Skeletal muscle satellite cell (primary cell): ENCODE data around the gene SKAP2.

Experiments used
- H3K27me3 ChIP-seq: 2 replicates; pipeline ENCODE4 v1.7.0; 2013; ENCODE audit warnings: low read length; ENCODE audit not compliant: control insufficient read depth, insufficient read depth
- H3K36me3 ChIP-seq: 2 replicates; pipeline ENCODE4 v1.7.0; 2013; ENCODE audit warnings: mild to moderate bottlenecking, control low read depth, low read length; ENCODE audit not compliant: insufficient read depth
- H3K4me1 ChIP-seq: 2 replicates; pipeline ENCODE4 v1.7.0; 2013; ENCODE audit warnings: low read length; ENCODE audit not compliant: control insufficient read depth, insufficient read depth
- H3K4me2 ChIP-seq: 2 replicates; pipeline ENCODE4 v1.7.0; 2013; ENCODE audit warnings: mild to moderate bottlenecking, low read length
- H3K4me3 ChIP-seq: 2 replicates; pipeline ENCODE4 v1.7.0; 2013; ENCODE audit warnings: low read length
- H3K9ac ChIP-seq: 2 replicates; pipeline ENCODE4 v1.7.0; 2013; ENCODE audit warnings: mild to moderate bottlenecking, low read depth, low read length, moderate library complexity
- H3K9me3 ChIP-seq: replicated peaks from 2 replicates; pipeline ENCODE4 v1.7.0; 2013; ENCODE audit warnings: mild to moderate bottlenecking, control low read depth, low read length

Gene SKAP2

DNA sequence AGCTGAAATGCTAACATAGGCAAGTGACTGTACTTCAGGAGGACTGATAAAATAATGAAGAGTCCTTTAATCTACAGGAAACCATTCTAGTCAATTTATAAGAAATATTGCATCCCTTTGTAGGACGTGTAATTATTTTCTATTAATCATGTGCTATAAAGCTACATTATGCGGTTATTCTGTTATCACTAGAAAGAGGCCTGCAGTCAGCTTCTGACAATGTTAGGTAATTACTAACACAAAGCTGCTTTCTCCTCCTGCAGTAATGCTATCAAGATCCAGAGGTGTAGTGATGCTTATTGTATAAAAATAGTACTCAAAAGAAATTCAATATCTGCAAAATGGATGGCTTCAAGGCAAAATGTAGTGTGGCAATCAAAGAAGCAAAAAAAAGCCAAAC lies 191.1 kb downstream of the SKAP2 start:
- Histone ChIP-seq H3K9ac (no peak overlapping the region), H3K4me1 (peaks cover 12% of the 10 kb centered on the region), H3K4me3 (no peak overlapping the region), H3K36me3 (no peaks in the 10 kb centered on the region), H3K27me3 (no peaks in the 10 kb centered on the region), H3K4me2 (no peak overlapping the region), H3K9me3 (no peaks in the 10 kb centered on the region)

DNA sequence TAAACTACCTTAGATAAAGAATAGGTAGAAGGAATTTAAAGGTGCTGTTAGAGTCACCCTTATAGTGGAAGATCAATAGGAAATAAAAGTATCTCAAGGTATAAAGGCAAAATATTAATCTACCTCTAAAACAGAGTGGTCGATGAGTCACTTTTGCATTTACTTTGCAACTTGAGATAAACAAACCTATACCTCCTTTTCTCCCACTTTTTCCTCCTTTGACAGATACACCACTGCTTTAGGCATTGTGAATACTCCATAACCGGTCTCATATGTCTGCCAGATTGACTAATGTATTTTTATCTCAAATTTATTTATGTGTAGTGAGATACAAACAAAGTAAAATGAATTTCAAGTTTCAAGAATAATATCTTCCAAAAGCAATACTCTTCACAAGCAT lies 193.5 kb downstream of the SKAP2 start:
- H3K27me3 ChIP-seq = no peaks in the 10 kb centered on the region
- H3K9me3 ChIP-seq = no peaks in the 10 kb centered on the region

DNA sequence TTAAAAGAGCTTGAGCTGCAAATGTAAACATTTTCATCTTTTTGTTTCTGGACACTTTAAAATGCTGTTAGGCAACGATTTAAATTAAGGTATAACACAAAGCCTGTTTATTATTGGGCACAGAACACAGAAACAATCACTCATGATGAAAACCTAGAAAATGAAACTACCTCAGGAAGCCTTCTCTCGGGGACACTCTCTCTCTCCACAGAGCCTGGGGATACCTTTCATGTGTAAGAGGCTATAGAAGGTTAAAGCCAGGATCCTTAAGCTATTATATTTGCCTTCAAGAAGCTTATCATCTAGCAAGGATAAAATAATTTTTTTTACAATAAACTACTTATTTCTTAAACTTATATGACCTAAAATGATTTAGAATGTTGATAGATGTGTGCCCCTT lies 194.1 kb downstream of the SKAP2 start:
- Histone ChIP-seq H3K27me3 (no peaks in the 10 kb centered on the region), H3K36me3 (no peaks in the 10 kb centered on the region), H3K4me1 (peaks cover 6% of the 10 kb centered on the region), H3K9ac (no peak overlapping the region), H3K9me3 (no peaks in the 10 kb centered on the region), H3K4me2 (no peak overlapping the region), H3K4me3 (no peak overlapping the region)

More for the DNA sequence above, 193.5 kb downstream of the SKAP2 start:
- Histone ChIP-seq H3K4me3 (no peak overlapping the region), H3K36me3 (no peaks in the 10 kb centered on the region), H3K4me2 (no peak overlapping the region), H3K9ac (no peak overlapping the region), H3K4me1 (peaks cover 11% of the 10 kb centered on the region)

DNA sequence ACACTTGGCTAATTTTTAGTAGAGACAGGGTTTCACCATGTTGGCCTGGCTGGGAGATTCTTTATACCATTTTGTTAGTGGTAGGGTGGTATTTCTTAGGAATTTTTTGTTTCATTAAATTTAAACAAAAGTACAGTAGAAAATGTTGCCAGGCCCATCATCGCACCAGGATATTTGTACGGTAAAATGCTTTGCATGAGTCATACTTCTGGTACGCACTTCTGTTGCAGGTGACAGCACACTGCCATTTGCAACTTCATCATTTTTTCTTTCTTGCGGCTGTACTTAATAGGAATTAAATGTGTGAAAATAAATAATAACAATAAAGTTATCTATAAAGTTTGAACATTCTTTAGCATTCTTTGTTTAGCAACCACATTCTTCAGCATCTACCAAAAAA lies 195.6 kb downstream of the SKAP2 start:
- Histone ChIP-seq H3K27me3 (no peaks in the 10 kb centered on the region), H3K36me3 (no peaks in the 10 kb centered on the region), H3K4me3 (no peak overlapping the region), H3K9me3 (no peaks in the 10 kb centered on the region), H3K9ac (no peak overlapping the region), H3K4me1 (no peaks in the 10 kb centered on the region), H3K4me2 (no peak overlapping the region)

DNA sequence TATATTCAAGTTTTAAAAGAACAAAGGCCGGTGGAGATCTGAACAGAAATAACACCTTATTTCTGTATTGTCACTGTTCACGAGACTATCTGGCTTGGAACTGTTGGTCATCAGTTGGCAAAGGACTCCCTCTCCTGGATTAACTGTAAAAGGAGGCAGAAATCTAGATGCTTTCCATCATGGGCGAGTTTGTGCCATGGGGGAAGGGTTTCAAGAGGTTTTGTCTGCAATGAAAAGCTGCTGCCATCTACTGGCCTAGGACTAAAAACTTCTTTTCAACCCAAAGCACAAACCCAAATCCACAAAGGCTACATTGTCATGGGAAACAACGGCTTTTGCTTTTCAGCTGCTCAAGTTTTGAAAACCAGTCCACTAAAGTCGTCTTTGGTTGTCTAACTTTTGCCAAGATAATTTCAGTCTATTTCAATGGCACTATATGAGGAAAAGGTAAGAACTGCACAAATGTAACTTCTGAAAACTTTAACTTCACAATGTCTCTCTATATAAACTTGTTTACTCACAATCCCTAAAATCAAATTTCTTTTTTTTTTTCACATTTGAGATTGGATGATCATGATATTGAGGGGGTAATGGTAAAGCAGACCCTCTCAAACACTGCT lies 196.8 kb downstream of the SKAP2 start:
- H3K4me1 ChIP-seq = no peaks in the 10 kb centered on the region
- H3K9ac ChIP-seq = no peak overlapping the region
- no peaks in the 10 kb centered on the region for H3K27me3 ChIP-seq
- H3K4me2 ChIP-seq = no peak overlapping the region
- no peaks in the 10 kb centered on the region for H3K9me3 ChIP-seq
- no peaks in the 10 kb centered on the region for H3K36me3 ChIP-seq
- H3K4me3 ChIP-seq = no peak overlapping the region

DNA sequence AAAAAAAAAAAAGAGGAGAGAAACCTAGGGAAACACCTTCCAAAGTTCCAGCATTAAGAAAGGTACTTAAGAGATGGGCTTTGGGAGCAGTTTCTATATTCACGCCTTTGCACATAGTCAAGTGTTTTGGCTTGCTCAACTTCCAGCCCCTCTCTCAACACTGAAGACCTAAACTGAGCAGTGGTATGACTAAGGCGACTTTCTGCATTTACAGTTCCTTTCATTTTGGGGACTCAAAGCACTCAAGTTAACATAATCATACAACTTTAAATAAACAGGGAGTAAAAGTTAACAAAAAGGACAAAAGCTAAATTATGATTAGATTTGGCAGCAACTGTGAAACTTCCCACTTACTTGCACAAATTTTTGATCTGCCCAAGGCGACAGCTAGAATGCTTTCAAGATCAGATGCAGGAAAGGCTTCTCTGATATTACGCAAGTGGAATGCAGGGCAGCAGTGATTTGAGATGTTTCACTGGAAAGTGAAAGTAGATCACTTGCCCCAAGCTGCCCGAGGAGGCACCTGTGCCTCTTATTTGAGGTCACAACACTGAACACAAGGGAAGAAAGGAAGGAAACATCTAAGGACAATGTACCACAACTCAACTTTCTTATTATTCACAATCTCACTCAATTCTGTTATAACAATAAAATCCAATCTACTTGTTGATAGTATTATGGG lies 199.5 kb downstream of the SKAP2 start:
- Histone ChIP-seq H3K4me3 (no peak overlapping the region), H3K4me2 (no peak overlapping the region), H3K9ac (no peak overlapping the region), H3K4me1 (no peaks in the 10 kb centered on the region), H3K27me3 (no peaks in the 10 kb centered on the region), H3K9me3 (no peaks in the 10 kb centered on the region), H3K36me3 (no peaks in the 10 kb centered on the region)

DNA sequence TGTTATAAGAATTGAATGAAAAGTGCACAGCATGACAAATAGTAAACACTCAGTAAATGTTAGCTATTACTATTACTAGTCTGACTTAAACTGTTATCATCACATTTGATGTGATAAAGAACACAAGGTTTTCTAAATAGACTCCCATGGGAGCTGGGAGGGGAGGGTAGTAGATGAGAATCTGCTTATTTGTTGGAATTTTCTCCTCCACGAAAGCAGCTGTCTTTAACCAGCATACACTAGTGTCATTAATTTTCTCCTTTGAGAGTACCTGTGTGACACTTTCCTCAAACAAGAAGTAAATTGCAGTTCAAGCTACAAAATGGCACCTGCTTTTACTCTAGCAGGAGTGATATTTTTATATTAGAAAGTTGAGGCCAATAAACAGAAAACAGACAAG lies 200.1 kb downstream of the SKAP2 start:
- no peak overlapping the region for H3K9ac ChIP-seq
- no peaks in the 10 kb centered on the region for H3K36me3 ChIP-seq
- H3K4me1 ChIP-seq = no peaks in the 10 kb centered on the region
- no peak overlapping the region for H3K4me3 ChIP-seq
- H3K9me3 ChIP-seq = no peaks in the 10 kb centered on the region
- H3K4me2 ChIP-seq = no peak overlapping the region
- H3K27me3 ChIP-seq = no peaks in the 10 kb centered on the region

DNA sequence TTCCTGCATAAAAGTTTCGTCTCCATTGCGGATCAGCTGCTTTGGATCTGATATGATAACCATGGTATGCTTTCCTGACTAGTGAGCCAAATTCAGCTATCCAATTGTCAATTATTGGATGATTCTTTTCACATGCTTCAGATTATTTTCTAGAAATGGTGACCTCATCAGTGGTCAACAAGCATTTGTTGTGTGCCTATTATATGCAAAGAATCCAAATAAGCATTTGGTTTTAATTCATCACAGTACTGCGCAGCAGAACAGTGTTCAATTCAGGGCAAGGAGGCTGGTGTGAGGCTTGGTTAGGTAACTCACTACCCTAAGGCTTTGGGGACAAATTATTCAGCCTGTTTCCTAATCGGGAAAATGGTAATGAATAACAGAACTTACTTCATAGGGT lies 200.5 kb downstream of the SKAP2 start:
- Histone ChIP-seq H3K4me3 (no peak overlapping the region), H3K9me3 (no peaks in the 10 kb centered on the region), H3K4me1 (no peaks in the 10 kb centered on the region), H3K9ac (no peak overlapping the region), H3K36me3 (no peaks in the 10 kb centered on the region), H3K4me2 (no peak overlapping the region), H3K27me3 (no peaks in the 10 kb centered on the region)

DNA sequence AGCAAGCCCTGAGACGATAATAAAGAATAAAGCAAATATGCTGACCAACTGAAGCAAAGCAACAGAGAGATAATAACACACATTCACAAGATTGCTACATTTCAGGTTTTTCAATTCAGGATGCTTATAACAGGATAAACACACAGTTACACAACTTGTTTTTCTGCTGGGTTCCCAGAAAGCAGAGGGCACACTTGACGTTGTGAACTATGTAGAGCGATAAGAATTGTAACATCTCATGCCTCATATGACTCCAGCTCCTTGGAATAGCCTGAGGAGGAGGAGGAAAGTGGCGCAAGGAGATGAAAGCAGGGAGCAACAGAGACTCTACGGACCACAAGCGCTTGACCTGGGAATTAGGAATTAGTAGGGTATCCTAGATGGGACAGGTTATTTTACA lies 201.7 kb downstream of the SKAP2 start:
- H3K36me3 ChIP-seq = no peaks in the 10 kb centered on the region
- H3K27me3 ChIP-seq = no peaks in the 10 kb centered on the region
- no peak overlapping the region for H3K4me2 ChIP-seq
- no peaks in the 10 kb centered on the region for H3K4me1 ChIP-seq
- no peak overlapping the region for H3K9ac ChIP-seq
- H3K9me3 ChIP-seq = no peaks in the 10 kb centered on the region
- H3K4me3 ChIP-seq = no peak overlapping the region

DNA sequence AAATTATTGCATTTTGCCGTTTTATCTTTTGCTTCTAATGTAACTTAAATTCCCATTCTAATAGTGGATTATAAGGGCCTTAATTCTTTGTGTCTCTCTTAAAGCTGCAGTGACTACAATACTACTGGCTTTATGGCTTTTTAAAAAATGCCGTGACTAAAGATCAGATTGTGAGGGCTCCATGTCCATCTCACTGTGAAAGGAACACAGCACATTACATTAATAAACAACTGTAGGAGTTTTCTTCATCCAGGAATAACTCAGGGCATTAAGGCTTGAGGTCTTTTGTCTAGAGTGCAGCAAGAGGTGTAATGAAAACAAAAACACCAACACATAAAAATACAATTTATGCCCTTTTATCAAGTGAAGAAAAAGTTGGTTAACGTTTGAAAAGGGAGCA lies 205.3 kb downstream of the SKAP2 start:
- no peaks in the 10 kb centered on the region for H3K36me3 ChIP-seq

DNA sequence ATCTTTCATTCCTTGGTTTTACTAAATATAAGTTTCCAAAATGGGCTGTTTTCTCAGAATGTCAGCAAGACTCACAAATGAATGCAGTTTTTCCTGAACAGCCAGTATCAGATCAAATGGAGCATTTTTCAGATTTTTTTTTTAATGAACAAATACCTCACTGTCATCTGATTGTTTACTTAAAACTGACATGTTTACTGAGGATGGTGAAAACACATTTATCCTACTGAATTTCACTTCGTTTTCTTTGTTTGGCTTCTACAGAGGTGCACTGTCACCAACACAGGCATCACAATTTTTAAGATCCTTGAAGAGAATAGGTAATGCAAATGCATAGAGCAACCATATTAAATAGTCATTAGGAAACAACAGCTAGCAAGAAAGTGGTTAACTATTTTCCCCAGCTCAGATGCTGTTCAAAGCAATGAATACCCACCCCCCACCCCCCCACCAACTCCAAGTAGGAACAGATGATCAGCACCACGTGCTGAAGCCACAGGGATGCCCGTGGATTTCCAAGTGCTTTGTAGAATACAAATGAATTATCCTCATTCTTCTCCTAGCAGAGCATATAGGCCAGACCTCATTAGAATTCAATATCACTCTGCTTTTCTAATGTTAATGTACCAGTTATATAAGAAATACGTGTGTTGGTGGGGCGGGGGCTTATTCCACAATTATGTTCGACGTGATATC lies 205.9 kb downstream of the SKAP2 start:
- Histone ChIP-seq H3K4me2 (no peak overlapping the region), H3K9ac (no peak overlapping the region), H3K27me3 (no peaks in the 10 kb centered on the region), H3K4me1 (peaks cover 4% of the 10 kb centered on the region), H3K4me3 (no peak overlapping the region), H3K36me3 (no peaks in the 10 kb centered on the region), H3K9me3 (no peaks in the 10 kb centered on the region)

More for the DNA sequence above, 205.3 kb downstream of the SKAP2 start:
- H3K9me3 ChIP-seq = no peaks in the 10 kb centered on the region
- no peaks in the 10 kb centered on the region for H3K27me3 ChIP-seq
- H3K4me3 ChIP-seq = no peak overlapping the region
- peaks cover under 1% of the 10 kb centered on the region for H3K4me1 ChIP-seq
- no peak overlapping the region for H3K4me2 ChIP-seq
- no peak overlapping the region for H3K9ac ChIP-seq
